Suprapubic skin (tissue), 4 donors: ENCODE measurements around the gene ASS1. TPM values are rescaled to one million over a fixed set of nuclear protein-coding genes. Genes with fewer than 3 reads are reported as not detected.

Experiments used
- DNase-seq, 2 donors: peaks; one replicate each; pipeline ENCODE4 v3.0.0-alpha.2; 2019; ENCODE audit warnings: low spot score in 2 of 2
- H3K27ac ChIP-seq: fragments of 200-600 bp; sonication (generic); one replicate; pipeline ENCODE4 v1.5.1; 2019
- H3K27me3 ChIP-seq: fragments of 200-600 bp; sonication (generic); one replicate; pipeline ENCODE4 v1.5.1; 2019
- H3K36me3 ChIP-seq: fragments of 200-600 bp; sonication (generic); one replicate; pipeline ENCODE4 v1.5.1; 2019
- H3K4me1 ChIP-seq: fragments of 200-600 bp; sonication (generic); one replicate; pipeline ENCODE4 v1.5.1; 2019
- H3K4me3 ChIP-seq: fragments of 200-600 bp; sonication (generic); one replicate; pipeline ENCODE4 v1.5.1; 2019; ENCODE audit warnings: mild to moderate bottlenecking
- H3K9me3 ChIP-seq: fragments of 200-600 bp; sonication (generic); one replicate; pipeline ENCODE4 v1.5.1; 2019
- EP300 ChIP-seq: sonication (generic); formaldehyde crosslinking; IDR thresholded peaks from one replicate; pipeline ENCODE4 v1.6.1; 2017; ENCODE audit warnings: antibody characterized with exemption
- POLR2A ChIP-seq, 2 donors: fragments of 450-650 bp; IDR thresholded peaks; one replicate each; pipeline ENCODE4 v1.6.1; 2017; ENCODE audit warnings: antibody characterized with exemption in 2 of 2, mild to moderate bottlenecking in 2 of 2, moderate library complexity in 2 of 2
- POLR2AphosphoS5 ChIP-seq, 3 donors: sonication (generic); formaldehyde crosslinking; IDR thresholded peaks; one replicate each; pipeline ENCODE4 v1.6.1; 2017; ENCODE audit warnings: antibody characterized with exemption in 3 of 3
- WGBS: methylation state at CpG from one replicate; pipeline ENCODE4 v1.1.5; 2018; 5-methylcytosine and 5-hydroxymethylcytosine counted together
- total RNA-seq, 4 donors: library from RNA; depleted of rRNA; stranded (reverse); fragments of >200 nt; gene quantifications; one replicate each; pipeline ENCODE4 v1.1.0, GENCODE V29; 2016
- TF ChIP-seq, protein P1 (sequence below), 2 donors: fragments of 200-600 bp in 1 of 2; fragments of 450-650 bp in 1 of 2; sonication (generic) in 1 of 2; IDR thresholded peaks; one replicate each; pipeline ENCODE4 v1.5.1; 2016 to 2019; ENCODE audit warnings: antibody characterized with exemption in 2 of 2, mild to moderate bottlenecking in 1 of 2, moderate library complexity in 1 of 2

Gene ASS1
- total RNA-seq, 4 donors from 2014 or later: 107 to 225 (median 163) TPM

DNA sequence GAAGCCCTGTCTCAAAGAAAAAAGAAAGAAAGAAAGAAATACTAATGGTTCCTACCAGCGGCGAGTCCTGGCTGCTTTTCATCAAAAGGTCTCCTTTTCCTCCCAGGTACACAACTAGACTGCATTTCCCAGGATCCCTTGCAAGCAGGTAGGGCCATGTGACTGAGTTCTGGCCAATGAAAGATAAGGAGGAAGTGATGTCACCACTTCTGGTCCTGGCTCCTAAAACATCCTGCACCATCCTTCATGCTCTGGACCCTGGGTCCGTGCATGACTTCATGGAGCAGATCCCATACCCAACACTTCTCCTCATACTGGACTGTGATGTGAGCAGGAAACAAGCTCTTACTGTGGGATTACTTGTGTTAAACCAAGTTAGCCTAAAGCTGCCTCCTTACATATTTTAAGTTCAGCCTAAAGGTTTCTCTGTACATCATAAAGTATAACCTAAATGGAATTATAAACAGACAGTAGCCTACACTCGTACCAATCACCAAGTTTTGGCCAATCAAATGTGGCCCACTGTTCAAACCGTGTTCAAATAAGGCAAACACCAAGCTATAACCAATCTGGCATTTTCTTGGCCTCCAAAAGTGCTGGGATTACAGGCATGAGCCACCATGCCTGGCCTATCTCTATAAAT, 104.5 kb downstream of the ASS1 start:
- 88% methylated on average over 5 of the region's 5 CpGs for WGBS
- TF ChIP-seq POLR2A (IDR thresholded peaks at IDR 0.05) (no peak), POLR2AphosphoS5 (IDR thresholded peaks at IDR 0.05) (no peak), EP300 (no peak)
- TF ChIP-seq, protein P1, sequence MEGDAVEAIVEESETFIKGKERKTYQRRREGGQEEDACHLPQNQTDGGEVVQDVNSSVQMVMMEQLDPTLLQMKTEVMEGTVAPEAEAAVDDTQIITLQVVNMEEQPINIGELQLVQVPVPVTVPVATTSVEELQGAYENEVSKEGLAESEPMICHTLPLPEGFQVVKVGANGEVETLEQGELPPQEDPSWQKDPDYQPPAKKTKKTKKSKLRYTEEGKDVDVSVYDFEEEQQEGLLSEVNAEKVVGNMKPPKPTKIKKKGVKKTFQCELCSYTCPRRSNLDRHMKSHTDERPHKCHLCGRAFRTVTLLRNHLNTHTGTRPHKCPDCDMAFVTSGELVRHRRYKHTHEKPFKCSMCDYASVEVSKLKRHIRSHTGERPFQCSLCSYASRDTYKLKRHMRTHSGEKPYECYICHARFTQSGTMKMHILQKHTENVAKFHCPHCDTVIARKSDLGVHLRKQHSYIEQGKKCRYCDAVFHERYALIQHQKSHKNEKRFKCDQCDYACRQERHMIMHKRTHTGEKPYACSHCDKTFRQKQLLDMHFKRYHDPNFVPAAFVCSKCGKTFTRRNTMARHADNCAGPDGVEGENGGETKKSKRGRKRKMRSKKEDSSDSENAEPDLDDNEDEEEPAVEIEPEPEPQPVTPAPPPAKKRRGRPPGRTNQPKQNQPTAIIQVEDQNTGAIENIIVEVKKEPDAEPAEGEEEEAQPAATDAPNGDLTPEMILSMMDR (IDR thresholded peaks at IDR 0.05): no peak
- peaks cover 12% of the 10 kb centered on the region for H3K27me3 ChIP-seq

More for the DNA sequence above, 104.5 kb downstream of the ASS1 start:
- H3K36me3 ChIP-seq: no peaks in the 10 kb centered on the region
- no peak overlapping the region for H3K27ac ChIP-seq
- no peak for DNase-seq
- no peaks in the 10 kb centered on the region for H3K9me3 ChIP-seq
- H3K4me1 ChIP-seq: no peaks in the 10 kb centered on the region
- H3K4me3 ChIP-seq: no peak overlapping the region

Other genes with a start within 250 kb of the ASS1 start
- gene HMCN2, start 179.2 kb upstream of the ASS1 start, total RNA-seq: 1 to 10 TPM; 1.3 to 6.3 (median 3.5) TPM
- gene FUBP3, start 134.6 kb downstream of the ASS1 start, total RNA-seq: 100 to 1,000 TPM in 1 of 4 donors, 10 to 100 TPM in 3; 26.5 to 147 (median 33.7) TPM
- not detected for gene PRDM12, start 219.6 kb downstream of the ASS1 start, total RNA-seq
- 10 to 100 TPM; 19.5 to 30.4 (median 23.8) TPM for gene EXOSC2, start 248.8 kb downstream of the ASS1 start, total RNA-seq